Upper lobe of left lung (tissue), 4 donors: Measurements from ENCODE around the gene HIKESHI.
"Not testable (repeated sequence)": the region's sequence is repeated elsewhere in the genome, so short reads cannot be mapped to it uniquely, and the experiment has no call there.

Experiments
- EP300 ChIP-seq, 4 donors: sonication (generic); formaldehyde crosslinking; IDR thresholded peaks; one replicate each; pipeline ENCODE4 v1.5.1; 2017; ENCODE audit warnings: antibody characterized with exemption in 4 of 4, control low read depth in 2 of 4
- POLR2A ChIP-seq, 4 donors: fragments of 450-650 bp; IDR thresholded peaks; one replicate each; pipeline ENCODE4 v1.5.1; 2016 to 2017; ENCODE audit warnings: antibody characterized with exemption in 4 of 4, mild to moderate bottlenecking in 2 of 4
- POLR2AphosphoS5 ChIP-seq, 2 donors: sonication (generic); formaldehyde crosslinking; IDR thresholded peaks; one replicate each; pipeline ENCODE4 v1.5.1; 2017; ENCODE audit warnings: antibody characterized with exemption in 2 of 2
- TF ChIP-seq, protein P1 (sequence below), 6 experiments: fragments of 450-650 bp in 4 of 6; fragments of 200-600 bp in 2 of 6; sonication (generic) in 2 of 6; IDR thresholded peaks; one replicate each; pipeline ENCODE4 v1.5.1; 2016 to 2019; ENCODE audit warnings: antibody characterized with exemption in 6 of 6

- TF ChIP-seq, protein P1, sequence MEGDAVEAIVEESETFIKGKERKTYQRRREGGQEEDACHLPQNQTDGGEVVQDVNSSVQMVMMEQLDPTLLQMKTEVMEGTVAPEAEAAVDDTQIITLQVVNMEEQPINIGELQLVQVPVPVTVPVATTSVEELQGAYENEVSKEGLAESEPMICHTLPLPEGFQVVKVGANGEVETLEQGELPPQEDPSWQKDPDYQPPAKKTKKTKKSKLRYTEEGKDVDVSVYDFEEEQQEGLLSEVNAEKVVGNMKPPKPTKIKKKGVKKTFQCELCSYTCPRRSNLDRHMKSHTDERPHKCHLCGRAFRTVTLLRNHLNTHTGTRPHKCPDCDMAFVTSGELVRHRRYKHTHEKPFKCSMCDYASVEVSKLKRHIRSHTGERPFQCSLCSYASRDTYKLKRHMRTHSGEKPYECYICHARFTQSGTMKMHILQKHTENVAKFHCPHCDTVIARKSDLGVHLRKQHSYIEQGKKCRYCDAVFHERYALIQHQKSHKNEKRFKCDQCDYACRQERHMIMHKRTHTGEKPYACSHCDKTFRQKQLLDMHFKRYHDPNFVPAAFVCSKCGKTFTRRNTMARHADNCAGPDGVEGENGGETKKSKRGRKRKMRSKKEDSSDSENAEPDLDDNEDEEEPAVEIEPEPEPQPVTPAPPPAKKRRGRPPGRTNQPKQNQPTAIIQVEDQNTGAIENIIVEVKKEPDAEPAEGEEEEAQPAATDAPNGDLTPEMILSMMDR (IDR thresholded peaks at IDR 0.05), result not testable (repeated sequence)
- not testable (repeated sequence) for TF ChIP-seq EP300, POLR2A, POLR2AphosphoS5 (IDR thresholded peaks at IDR 0.05)
Observed at GRCh38 chr11:86308710-86309109, 6.7 kb downstream of the HIKESHI start.
